Activated T-helper 2 cell treated with anti-CD3 and anti-CD28 coated beads, Interferon-gamma antibody, Interleukin-2, Interleukin-4, amounts not matched to agents 10 μg/mL and 5 μg/mL and 100 μg/mL, durations not matched to agents 14 hours and 24 hours and 36 hours (primary cell): Measurements from ENCODE around the gene GHRHR. TPM values are rescaled to one million over a fixed set of nuclear protein-coding genes. Genes with fewer than 3 reads are reported as not detected.

Source experiments
- DNase-seq: peaks from one replicate; pipeline ENCODE4 v3.0.0; 2021; ENCODE audit warnings: low spot score
- H3K27ac Mint-ChIP-seq: one replicate; pipeline ENCODE4 v1.8.0; 2021; ENCODE audit warnings: mixed read lengths
- H3K27me3 Mint-ChIP-seq: one replicate; pipeline ENCODE4 v1.8.0; 2021; ENCODE audit warnings: low read depth, mixed read lengths
- H3K36me3 Mint-ChIP-seq: one replicate; pipeline ENCODE4 v1.8.0; 2021; ENCODE audit warnings: low read depth, mixed read lengths
- H3K4me1 Mint-ChIP-seq: one replicate; pipeline ENCODE4 v1.8.0; 2021; ENCODE audit warnings: low read depth, mixed read lengths
- H3K4me3 Mint-ChIP-seq: one replicate; pipeline ENCODE4 v1.8.0; 2021; ENCODE audit warnings: low read depth, mild to moderate bottlenecking, moderate library complexity, mixed read lengths
- H3K9me3 Mint-ChIP-seq: one replicate; pipeline ENCODE4 v1.8.0; 2021; ENCODE audit warnings: mixed read lengths
- intact Hi-C: fragments of 100-400 bp; cut with micrococcal nuclease; formaldehyde crosslinking; loops from one replicate; pipeline ENCODE4 v1.15.1; 2023
- total RNA-seq: library from RNA; stranded (reverse); gene quantifications from 2 replicates; pipeline ENCODE4 v1.2.3, GENCODE V29; 2022

The GHRHR gene
- total RNA-seq, 1 donor from 2014 or later, result not detected

GRCh38 chr7:30994206-30995100 lies 30.7 kb downstream of the GHRHR start:
- intact Hi-C loops, result no loop called here
- no peaks in the 10 kb centered on the region for H3K9me3 Mint-ChIP-seq
- no peaks in the 10 kb centered on the region for H3K4me1 Mint-ChIP-seq
- H3K4me3 Mint-ChIP-seq, result no peak overlapping the region
- H3K36me3 Mint-ChIP-seq, result no peaks in the 10 kb centered on the region
- no peak overlapping the region for H3K27ac Mint-ChIP-seq
- no peak for DNase-seq
- no peaks in the 10 kb centered on the region for H3K27me3 Mint-ChIP-seq

- intact Hi-C loops, result no loop called here
Observed at GRCh38 chr7:30995536-30995935, 31.8 kb downstream of the GHRHR start.

DNA sequence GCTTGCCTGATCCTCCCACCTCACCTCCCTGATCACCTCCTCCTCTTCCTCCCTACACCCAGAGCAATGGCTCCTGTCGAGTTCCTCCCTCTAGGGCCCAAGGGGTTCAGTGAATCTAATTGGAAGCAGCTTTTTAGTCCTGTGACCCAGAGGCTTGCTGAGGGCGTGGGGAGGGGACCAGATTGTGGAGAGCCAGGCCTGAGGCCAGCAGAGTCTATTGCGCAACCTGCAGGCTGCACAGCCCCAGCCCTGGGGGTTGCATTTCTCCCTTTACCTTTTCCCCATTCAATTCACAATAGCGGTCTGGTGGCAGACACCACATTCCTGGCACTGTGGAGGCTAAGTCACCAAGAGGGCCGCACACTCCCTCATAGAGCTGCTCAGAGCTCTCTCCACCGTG lies 32.5 kb downstream of the GHRHR start:
- H3K27ac Mint-ChIP-seq, result no peak overlapping the region

More at GRCh38 chr7:30995536-30995935, 31.8 kb downstream of the GHRHR start:
- H3K4me1 Mint-ChIP-seq, result no peaks in the 10 kb centered on the region
- no peaks in the 10 kb centered on the region for H3K9me3 Mint-ChIP-seq
- H3K27ac Mint-ChIP-seq, result no peak overlapping the region
- DNase-seq, result no peak
- no peak overlapping the region for H3K4me3 Mint-ChIP-seq
- no peaks in the 10 kb centered on the region for H3K36me3 Mint-ChIP-seq
- H3K27me3 Mint-ChIP-seq, result no peaks in the 10 kb centered on the region

DNA sequence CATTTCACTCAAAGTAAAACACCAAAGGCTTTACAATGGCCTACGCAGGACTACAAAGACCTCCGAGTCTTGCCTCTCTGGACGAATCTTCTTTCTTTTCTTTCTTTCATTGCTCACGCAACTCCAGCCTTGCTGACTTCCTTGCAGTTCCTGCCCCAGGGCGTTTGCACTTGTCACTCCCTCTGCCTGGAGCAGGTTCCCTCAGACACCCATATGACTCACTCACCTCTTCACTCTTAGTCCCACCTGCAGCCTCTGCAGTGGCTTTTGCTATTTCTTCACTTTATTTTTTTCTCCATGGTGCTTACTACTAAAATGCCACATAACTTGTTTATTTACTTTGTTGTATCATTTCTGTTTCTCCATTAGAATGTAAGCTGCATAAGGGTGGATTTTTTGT lies 33.1 kb downstream of the GHRHR start:
- Mint-ChIP-seq H3K27ac (no peak overlapping the region), H3K4me1 (no peaks in the 10 kb centered on the region), H3K27me3 (no peaks in the 10 kb centered on the region), H3K4me3 (no peak overlapping the region), H3K36me3 (no peaks in the 10 kb centered on the region), H3K9me3 (no peaks in the 10 kb centered on the region)
- intact Hi-C loops, result no loop called here
- no peak for DNase-seq

More for the DNA sequence above, 32.5 kb downstream of the GHRHR start:
- no peak for DNase-seq
- Mint-ChIP-seq H3K36me3 (no peaks in the 10 kb centered on the region), H3K4me3 (no peak overlapping the region), H3K9me3 (no peaks in the 10 kb centered on the region), H3K4me1 (no peaks in the 10 kb centered on the region), H3K27me3 (no peaks in the 10 kb centered on the region)
- intact Hi-C loops, result no loop called here

- Mint-ChIP-seq H3K27ac (no peak overlapping the region), H3K4me3 (no peak overlapping the region), H3K36me3 (no peaks in the 10 kb centered on the region), H3K4me1 (no peaks in the 10 kb centered on the region), H3K9me3 (no peaks in the 10 kb centered on the region), H3K27me3 (no peaks in the 10 kb centered on the region)
- DNase-seq, result no peak
- intact Hi-C loops, result no loop called here
Observed at GRCh38 chr7:30997316-30997715, 33.6 kb downstream of the GHRHR start.

DNA sequence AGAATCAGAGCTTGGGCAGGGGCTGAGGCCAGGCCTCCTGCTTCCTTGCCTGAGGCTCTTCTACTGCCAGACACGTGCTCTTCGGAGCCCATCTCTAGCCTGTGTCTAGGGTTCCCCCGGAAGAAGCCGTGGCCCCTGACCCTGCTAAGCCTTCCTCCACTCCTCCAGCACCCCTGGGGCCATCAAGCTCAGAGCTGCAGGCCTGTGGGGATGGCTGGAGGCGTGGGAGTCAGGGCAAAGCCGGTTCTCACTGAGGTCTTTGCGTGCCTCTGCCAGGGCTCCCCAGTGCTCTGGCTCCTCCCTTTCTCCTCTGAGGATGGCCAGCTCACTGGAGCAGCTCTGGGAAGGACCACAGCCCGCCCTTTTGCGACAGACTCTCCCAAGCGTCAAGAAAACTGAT lies 34.4 kb downstream of the GHRHR start:
- H3K27me3 Mint-ChIP-seq, result no peaks in the 10 kb centered on the region
- H3K36me3 Mint-ChIP-seq, result no peaks in the 10 kb centered on the region
- no peaks in the 10 kb centered on the region for H3K9me3 Mint-ChIP-seq
- intact Hi-C loops, result no loop called here
- H3K4me1 Mint-ChIP-seq, result no peaks in the 10 kb centered on the region
- DNase-seq, result no peak
- no peak overlapping the region for H3K4me3 Mint-ChIP-seq
- H3K27ac Mint-ChIP-seq, result no peak overlapping the region

GRCh38 chr7:31000161-31000693 lies 36.5 kb downstream of the GHRHR start:
- Mint-ChIP-seq H3K27me3 (no peaks in the 10 kb centered on the region), H3K4me3 (no peak overlapping the region), H3K36me3 (no peaks in the 10 kb centered on the region), H3K27ac (no peak overlapping the region), H3K4me1 (no peaks in the 10 kb centered on the region), H3K9me3 (no peaks in the 10 kb centered on the region)
- intact Hi-C loops, result no loop called here
- DNase-seq, result no peak

- Mint-ChIP-seq H3K27ac (no peak overlapping the region), H3K4me3 (no peak overlapping the region), H3K36me3 (no peaks in the 10 kb centered on the region), H3K9me3 (no peaks in the 10 kb centered on the region), H3K4me1 (no peaks in the 10 kb centered on the region), H3K27me3 (no peaks in the 10 kb centered on the region)
- intact Hi-C loops, result no loop called here
- DNase-seq, result no peak
Observed at GRCh38 chr7:31000779-31001178, 37.0 kb downstream of the GHRHR start.

DNA sequence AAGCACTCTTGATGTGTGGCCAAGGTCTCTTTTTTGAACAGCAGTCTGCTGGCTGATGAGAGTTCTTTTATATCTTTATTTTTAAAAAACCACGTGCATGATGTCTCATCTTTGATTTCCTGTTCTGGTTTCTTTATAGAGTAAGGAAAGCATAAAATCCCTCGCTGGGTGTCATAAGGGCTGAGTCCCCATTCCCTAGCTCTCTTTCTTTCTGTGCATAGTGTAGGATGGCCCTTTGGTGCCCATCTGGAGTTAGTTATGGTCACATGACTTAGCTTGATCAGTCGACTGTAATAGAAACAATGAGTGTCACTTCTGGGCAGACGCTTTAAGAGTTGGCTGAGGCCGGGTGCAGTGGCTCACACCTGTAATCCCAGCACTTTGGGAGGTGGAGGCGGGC lies 38.5 kb downstream of the GHRHR start:
- H3K27ac Mint-ChIP-seq, result no peak overlapping the region
- H3K27me3 Mint-ChIP-seq, result no peaks in the 10 kb centered on the region
- no peaks in the 10 kb centered on the region for H3K9me3 Mint-ChIP-seq
- intact Hi-C loops, result no loop called here
- no peaks in the 10 kb centered on the region for H3K4me1 Mint-ChIP-seq
- DNase-seq, result no peak
- no peaks in the 10 kb centered on the region for H3K36me3 Mint-ChIP-seq
- no peak overlapping the region for H3K4me3 Mint-ChIP-seq

GRCh38 chr7:31003097-31003496 lies 39.3 kb downstream of the GHRHR start:
- no peak overlapping the region for H3K27ac Mint-ChIP-seq
- intact Hi-C loops, result no loop called here
- H3K9me3 Mint-ChIP-seq, result no peaks in the 10 kb centered on the region
- no peak for DNase-seq
- no peaks in the 10 kb centered on the region for H3K27me3 Mint-ChIP-seq
- no peak overlapping the region for H3K4me3 Mint-ChIP-seq
- H3K36me3 Mint-ChIP-seq, result no peaks in the 10 kb centered on the region
- H3K4me1 Mint-ChIP-seq, result no peaks in the 10 kb centered on the region

DNA sequence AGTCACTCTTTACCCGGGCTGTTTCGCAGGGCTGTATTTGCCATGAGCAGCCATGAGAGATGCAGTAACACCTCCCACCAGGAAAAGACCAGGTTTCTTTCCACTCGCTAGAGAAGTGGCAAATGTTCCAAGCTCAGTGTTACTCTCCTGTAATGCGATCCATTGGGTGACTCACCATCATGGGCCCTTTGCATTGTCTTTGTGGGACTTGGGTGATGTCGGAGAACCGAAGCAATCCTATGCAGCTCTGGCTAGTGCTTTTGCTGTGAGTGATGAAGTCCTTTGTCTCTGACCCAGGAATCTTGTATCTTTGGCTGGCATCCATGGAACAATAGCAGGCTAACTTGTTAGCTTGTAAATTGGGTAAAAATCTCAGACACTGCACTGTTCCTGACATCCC lies 40.0 kb downstream of the GHRHR start:
- Mint-ChIP-seq H3K36me3 (no peaks in the 10 kb centered on the region), H3K9me3 (no peaks in the 10 kb centered on the region), H3K27me3 (no peaks in the 10 kb centered on the region), H3K27ac (no peak overlapping the region), H3K4me1 (no peaks in the 10 kb centered on the region), H3K4me3 (no peak overlapping the region)
- no peak for DNase-seq
- intact Hi-C loops, result no loop called here

GRCh38 chr7:31004393-31004792 lies 40.6 kb downstream of the GHRHR start:
- Mint-ChIP-seq H3K4me3 (no peak overlapping the region), H3K4me1 (no peaks in the 10 kb centered on the region), H3K36me3 (no peaks in the 10 kb centered on the region), H3K9me3 (no peaks in the 10 kb centered on the region), H3K27me3 (peaks cover 3% of the 10 kb centered on the region), H3K27ac (no peak overlapping the region)
- intact Hi-C loops, result no loop called here
- DNase-seq, result no peak

- Mint-ChIP-seq H3K4me3 (no peak overlapping the region), H3K27me3 (peaks cover 7% of the 10 kb centered on the region), H3K9me3 (no peaks in the 10 kb centered on the region), H3K4me1 (no peaks in the 10 kb centered on the region), H3K27ac (no peak overlapping the region), H3K36me3 (no peaks in the 10 kb centered on the region)
- intact Hi-C loops, result no loop called here
- DNase-seq, result no peak
Observed at GRCh38 chr7:31006857-31007256, 43.1 kb downstream of the GHRHR start.
